HG02588 (cell line): ENCODE measurements around the gene RGL1.
A peak's percentile ranks its signal among the peaks of the same experiment; 100 is the strongest.
"Not testable (repeated sequence)": the region's sequence is repeated elsewhere in the genome, so short reads cannot be mapped to it uniquely, and the experiment has no call there.

ENCODE experiments used
- ATAC-seq: cut with Tn5 transposase; IDR thresholded peaks from one replicate; pipeline ENCODE4 v1.9.1; 2021; ENCODE audit warnings: mild to moderate bottlenecking, moderate library complexity; ENCODE audit not compliant: unreplicated experiment

RGL1 gene

GRCh38 chr1:183783767-183784637 is 20.9 kb upstream of the RGL1 start:
- ATAC-seq, result no peak

- ATAC-seq, result not testable (repeated sequence)
These were observed 19.0 kb upstream of the RGL1 start for GRCh38 chr1:183785921-183786320.

GRCh38 chr1:183787704-183788103 is 17.2 kb upstream of the RGL1 start:
- no peak for ATAC-seq

- no peak for ATAC-seq
These were observed 13.6 kb upstream of the RGL1 start for GRCh38 chr1:183791319-183791718.

- ATAC-seq, result no peak
These were observed 12.6 kb upstream of the RGL1 start for GRCh38 chr1:183792300-183792699.

GRCh38 chr1:183794088-183794487 is 10.8 kb upstream of the RGL1 start:
- ATAC-seq, result no peak

GRCh38 chr1:183800449-183800848 is 4.5 kb upstream of the RGL1 start:
- no peak for ATAC-seq

- no peak for ATAC-seq
These were observed 3.3 kb upstream of the RGL1 start for GRCh38 chr1:183801649-183802048.

GRCh38 chr1:183804387-183804786 is 533 bp upstream of the RGL1 start:
- no peak for ATAC-seq

- no peak for ATAC-seq
These were observed 1.2 kb downstream of the RGL1 start for GRCh38 chr1:183806125-183806524.

GRCh38 chr1:183806675-183807074 is 1.8 kb downstream of the RGL1 start:
- no peak for ATAC-seq

- peak; percentile 59 for ATAC-seq
These were observed 2.7 kb downstream of the RGL1 start for GRCh38 chr1:183807549-183808168.

- ATAC-seq, result no peak
These were observed 3.5 kb downstream of the RGL1 start for GRCh38 chr1:183808296-183809027.

- no peak for ATAC-seq
These were observed 5.2 kb downstream of the RGL1 start for GRCh38 chr1:183810121-183810520.

- no peak for ATAC-seq
These were observed 6.0 kb downstream of the RGL1 start for GRCh38 chr1:183810756-183811544.

- no peak for ATAC-seq
These were observed 7.2 kb downstream of the RGL1 start for GRCh38 chr1:183812128-183812527.

- no peak for ATAC-seq
These were observed 8.0 kb downstream of the RGL1 start for GRCh38 chr1:183812686-183813569.

GRCh38 chr1:183814121-183814681 is 9.3 kb downstream of the RGL1 start:
- no peak for ATAC-seq

- no peak for ATAC-seq
These were observed 11.2 kb downstream of the RGL1 start for GRCh38 chr1:183816110-183816509.
